Ishikawa (cell line): ENCODE data around the gene CHAT.

Experiments
- CEBPB ChIP-seq: IDR thresholded peaks from 2 replicates; pipeline ENCODE4 v1.6.1; 2012
- CREB1 ChIP-seq: IDR thresholded peaks from 2 replicates; pipeline ENCODE4 v1.6.1; 2012; ENCODE audit warnings: low read depth
- EGR1 ChIP-seq: IDR thresholded peaks from 2 replicates; pipeline ENCODE4 v1.6.1; 2012
- EP300 ChIP-seq: IDR thresholded peaks from 2 replicates; pipeline ENCODE4 v1.6.1; 2012; ENCODE audit warnings: borderline replicate concordance
- FOXM1 ChIP-seq: IDR thresholded peaks from 2 replicates; pipeline ENCODE4 v1.6.1; 2012; ENCODE audit warnings: low read depth, borderline replicate concordance
- MAX ChIP-seq: IDR thresholded peaks from 2 replicates; pipeline ENCODE4 v1.6.1; 2012
- NFIC ChIP-seq: IDR thresholded peaks from 2 replicates; pipeline ENCODE4 v1.6.1; 2012
- RAD21 ChIP-seq: IDR thresholded peaks from 2 replicates; pipeline ENCODE4 v1.6.1; 2012; ENCODE audit warnings: low read depth
- TAF1 ChIP-seq: IDR thresholded peaks from 2 replicates; pipeline ENCODE4 v1.6.1; 2012; ENCODE audit warnings: low read depth, mild to moderate bottlenecking
- TCF12 ChIP-seq: IDR thresholded peaks from 2 replicates; pipeline ENCODE4 v1.6.1; 2012; ENCODE audit warnings: low read depth
- TEAD4 ChIP-seq: IDR thresholded peaks from 2 replicates; pipeline ENCODE4 v1.6.1; 2012
- YY1 ChIP-seq: IDR thresholded peaks from 2 replicates; pipeline ENCODE4 v1.6.1; 2012; ENCODE audit warnings: low read depth
- ZBTB7A ChIP-seq: IDR thresholded peaks from 2 replicates; pipeline ENCODE4 v1.6.1; 2012; ENCODE audit warnings: low read depth
- TF ChIP-seq, protein P1 (sequence below): IDR thresholded peaks from 2 replicates; pipeline ENCODE4 v1.6.1; 2012
- TF ChIP-seq, protein P2 (sequence below): IDR thresholded peaks from 2 replicates; pipeline ENCODE4 v1.6.1; 2012; ENCODE audit warnings: low read depth, mild to moderate bottlenecking

CHAT gene

DNA sequence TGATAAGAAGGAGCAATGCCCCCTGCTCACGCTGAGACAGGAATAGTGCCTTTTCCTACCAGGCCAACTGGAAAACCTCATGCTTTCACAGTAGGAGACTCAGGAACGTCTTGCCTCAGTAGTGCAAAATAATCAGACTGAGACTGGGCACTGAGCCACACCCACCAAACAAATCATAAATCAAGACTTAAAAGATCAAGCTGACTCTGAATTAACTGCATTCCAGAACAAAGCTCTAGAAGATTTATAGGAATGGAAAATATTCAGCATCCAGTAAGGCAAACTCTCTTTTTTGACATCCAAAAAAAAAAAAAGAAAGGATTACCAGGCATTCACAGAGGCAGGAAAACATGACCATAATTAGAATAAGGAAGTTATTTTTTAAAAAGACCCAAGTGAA, 34.2 kb upstream of the CHAT start:
- TF ChIP-seq EP300 (peak; percentile 93), TAF1 (no peak), CEBPB (peak; percentile 54), MAX (peak; percentile 50), TEAD4 (peak; percentile 89), TCF12 (peak; percentile 89), NFIC (peak; percentile 85), FOXM1 (peak; percentile 93), CREB1 (no peak)

GRCh38 chr10:49585387-49585786, 28.4 kb upstream of the CHAT start:
- TF ChIP-seq CEBPB (0 out of 2 replicates have a peak, but pooled peaks have one; percentile 47), TCF12 (no peak), EGR1 (no peak), TAF1 (no peak), ZBTB7A (no peak), TEAD4 (peak; percentile 43; the same call in 1 of the 2 replicates), NFIC (no peak), MAX (no peak)
- TF ChIP-seq, protein P1, sequence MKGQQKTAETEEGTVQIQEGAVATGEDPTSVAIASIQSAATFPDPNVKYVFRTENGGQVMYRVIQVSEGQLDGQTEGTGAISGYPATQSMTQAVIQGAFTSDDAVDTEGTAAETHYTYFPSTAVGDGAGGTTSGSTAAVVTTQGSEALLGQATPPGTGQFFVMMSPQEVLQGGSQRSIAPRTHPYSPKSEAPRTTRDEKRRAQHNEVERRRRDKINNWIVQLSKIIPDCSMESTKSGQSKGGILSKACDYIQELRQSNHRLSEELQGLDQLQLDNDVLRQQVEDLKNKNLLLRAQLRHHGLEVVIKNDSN, result no peak

- TF ChIP-seq TCF12 (no peak), MAX (no peak)
Measured at GRCh38 chr10:49587981-49588380, 25.9 kb upstream of the CHAT start.

DNA sequence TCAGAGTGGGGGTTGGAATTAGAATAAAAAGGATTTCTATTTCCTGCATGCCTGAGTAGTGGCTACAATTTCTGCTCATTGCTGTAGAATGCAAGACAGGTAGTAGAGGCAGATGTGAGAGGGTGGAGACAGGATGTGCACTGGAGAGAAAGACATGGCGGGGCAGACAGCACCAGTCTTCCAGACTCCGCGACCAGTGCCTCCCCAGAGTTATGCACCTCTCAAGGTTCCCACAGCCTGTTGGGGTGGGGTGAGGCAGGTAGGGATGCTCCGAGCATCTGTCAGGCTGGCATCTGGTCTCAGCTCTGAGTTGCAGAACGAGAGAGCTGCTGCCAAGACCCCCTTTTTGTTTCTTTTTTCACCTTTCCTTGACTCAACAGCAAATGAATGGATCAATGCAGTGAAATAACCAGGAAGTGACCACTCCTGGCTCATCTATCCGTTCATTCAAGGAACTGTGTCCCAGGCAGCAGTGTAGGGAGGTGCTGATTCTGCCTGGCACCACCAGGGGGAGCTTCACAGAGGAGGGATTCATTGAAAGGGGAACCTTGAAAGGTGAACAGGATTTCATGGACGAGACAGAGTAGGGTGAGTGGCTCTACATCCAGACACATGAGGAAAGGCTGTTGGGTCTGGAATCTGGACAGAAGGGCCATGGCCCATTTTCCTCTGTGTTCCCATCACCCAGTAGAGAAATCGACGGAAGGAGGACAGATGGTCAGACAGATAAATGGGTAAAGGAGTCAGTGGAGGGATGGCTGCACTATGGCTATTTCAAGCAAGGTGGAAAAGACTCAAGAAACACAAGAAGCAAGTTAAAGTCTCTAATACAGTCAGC, 20.9 kb upstream of the CHAT start:
- TF ChIP-seq TCF12 (no peak), FOXM1 (no peak), RAD21 (peak; percentile 55)

- TF ChIP-seq EGR1, result no peak
- TF ChIP-seq RAD21, result no peak
Measured at GRCh38 chr10:49593564-49593875, 20.3 kb upstream of the CHAT start.

DNA sequence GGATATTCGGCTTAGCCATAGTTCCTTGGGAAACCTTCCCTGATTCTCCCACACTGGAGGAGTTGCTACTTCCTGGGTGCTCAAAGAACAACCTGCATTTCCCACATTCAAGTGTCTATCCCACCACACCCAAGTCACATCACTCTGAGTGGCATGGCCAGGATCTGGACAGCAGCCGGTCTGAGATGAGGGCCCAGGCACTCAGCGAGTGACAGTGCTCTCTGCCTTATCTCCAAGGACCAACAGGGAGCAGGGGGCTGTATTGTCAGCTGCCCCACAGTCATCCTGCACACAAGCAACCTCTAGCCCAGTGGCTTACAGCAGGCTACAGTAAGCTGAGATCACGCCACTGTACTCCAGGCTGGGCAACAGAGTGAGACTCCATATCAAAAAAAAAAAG, 19.8 kb upstream of the CHAT start:
- no peak for TF ChIP-seq YY1
- TF ChIP-seq CREB1, result no peak
- TF ChIP-seq TCF12, result no peak
- no peak for TF ChIP-seq FOXM1
- TF ChIP-seq, protein P2, sequence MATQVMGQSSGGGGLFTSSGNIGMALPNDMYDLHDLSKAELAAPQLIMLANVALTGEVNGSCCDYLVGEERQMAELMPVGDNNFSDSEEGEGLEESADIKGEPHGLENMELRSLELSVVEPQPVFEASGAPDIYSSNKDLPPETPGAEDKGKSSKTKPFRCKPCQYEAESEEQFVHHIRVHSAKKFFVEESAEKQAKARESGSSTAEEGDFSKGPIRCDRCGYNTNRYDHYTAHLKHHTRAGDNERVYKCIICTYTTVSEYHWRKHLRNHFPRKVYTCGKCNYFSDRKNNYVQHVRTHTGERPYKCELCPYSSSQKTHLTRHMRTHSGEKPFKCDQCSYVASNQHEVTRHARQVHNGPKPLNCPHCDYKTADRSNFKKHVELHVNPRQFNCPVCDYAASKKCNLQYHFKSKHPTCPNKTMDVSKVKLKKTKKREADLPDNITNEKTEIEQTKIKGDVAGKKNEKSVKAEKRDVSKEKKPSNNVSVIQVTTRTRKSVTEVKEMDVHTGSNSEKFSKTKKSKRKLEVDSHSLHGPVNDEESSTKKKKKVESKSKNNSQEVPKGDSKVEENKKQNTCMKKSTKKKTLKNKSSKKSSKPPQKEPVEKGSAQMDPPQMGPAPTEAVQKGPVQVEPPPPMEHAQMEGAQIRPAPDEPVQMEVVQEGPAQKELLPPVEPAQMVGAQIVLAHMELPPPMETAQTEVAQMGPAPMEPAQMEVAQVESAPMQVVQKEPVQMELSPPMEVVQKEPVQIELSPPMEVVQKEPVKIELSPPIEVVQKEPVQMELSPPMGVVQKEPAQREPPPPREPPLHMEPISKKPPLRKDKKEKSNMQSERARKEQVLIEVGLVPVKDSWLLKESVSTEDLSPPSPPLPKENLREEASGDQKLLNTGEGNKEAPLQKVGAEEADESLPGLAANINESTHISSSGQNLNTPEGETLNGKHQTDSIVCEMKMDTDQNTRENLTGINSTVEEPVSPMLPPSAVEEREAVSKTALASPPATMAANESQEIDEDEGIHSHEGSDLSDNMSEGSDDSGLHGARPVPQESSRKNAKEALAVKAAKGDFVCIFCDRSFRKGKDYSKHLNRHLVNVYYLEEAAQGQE, result no peak
- TF ChIP-seq, protein P1, result no peak
- TF ChIP-seq RAD21, result no peak
- TF ChIP-seq EP300, result no peak
- no peak for TF ChIP-seq NFIC
- no peak for TF ChIP-seq CEBPB
- TF ChIP-seq ZBTB7A, result no peak
- TF ChIP-seq TEAD4, result no peak

- TF ChIP-seq MAX (no peak), RAD21 (peak; percentile 94)
Measured at GRCh38 chr10:49594594-49594993, 19.2 kb upstream of the CHAT start.

DNA sequence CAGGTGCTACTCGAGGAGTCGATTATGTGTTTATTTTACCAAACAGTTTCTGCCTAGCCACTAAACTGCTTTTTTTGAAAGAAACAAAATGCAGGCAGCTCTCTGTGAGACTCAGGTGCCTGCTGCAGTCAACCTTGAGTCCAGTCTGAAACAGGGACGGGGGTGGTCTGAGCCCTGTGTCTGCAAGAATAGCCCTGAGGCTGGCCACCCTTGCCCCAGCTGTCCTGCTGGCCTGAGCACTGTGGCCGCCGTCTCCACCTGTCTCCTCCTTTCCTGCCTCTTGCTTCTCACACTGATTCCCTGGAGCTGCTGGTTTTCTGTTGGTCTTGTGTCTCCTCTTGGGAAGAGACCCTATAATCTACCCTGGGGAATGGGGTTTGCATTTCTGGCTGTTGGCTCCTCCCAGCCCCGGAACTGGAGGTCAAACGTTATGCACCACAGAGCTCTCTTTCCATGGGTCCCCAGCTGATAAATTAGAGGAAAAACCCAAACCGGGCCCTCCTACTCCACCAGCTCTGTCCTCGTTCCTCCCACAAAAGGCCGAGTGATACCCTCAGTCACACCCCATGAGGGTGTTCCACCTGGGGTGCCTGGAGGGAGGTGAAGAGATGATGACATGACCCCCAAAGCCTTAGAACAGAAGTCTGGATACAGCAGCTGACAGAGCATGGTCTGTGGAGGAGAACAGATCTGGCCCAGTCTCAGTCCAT, 18.7 kb upstream of the CHAT start:
- TF ChIP-seq ZBTB7A (no peak), EGR1 (no peak), YY1 (no peak), RAD21 (no peak), TEAD4 (no peak), TAF1 (no peak), FOXM1 (no peak), CREB1 (no peak), TCF12 (no peak), CEBPB (no peak), EP300 (no peak), NFIC (no peak), MAX (no peak)
- TF ChIP-seq, protein P2, result no peak
- TF ChIP-seq, protein P1, result no peak
